Stimulated activated CD8-positive, alpha-beta memory T cell treated with anti-CD3 and anti-CD28 coated beads, Interleukin-4, amount 100 ng/mL, for 48 hours (primary cell): ENCODE data around the gene PARD3B.

Experiments used
- DNase-seq: peaks from one replicate; pipeline ENCODE4 v3.0.0-alpha.2; 2020

PARD3B gene

GRCh38 chr2:205495819-205496218 is 950.5 kb downstream of the PARD3B start:
- DNase-seq: no peak

DNA sequence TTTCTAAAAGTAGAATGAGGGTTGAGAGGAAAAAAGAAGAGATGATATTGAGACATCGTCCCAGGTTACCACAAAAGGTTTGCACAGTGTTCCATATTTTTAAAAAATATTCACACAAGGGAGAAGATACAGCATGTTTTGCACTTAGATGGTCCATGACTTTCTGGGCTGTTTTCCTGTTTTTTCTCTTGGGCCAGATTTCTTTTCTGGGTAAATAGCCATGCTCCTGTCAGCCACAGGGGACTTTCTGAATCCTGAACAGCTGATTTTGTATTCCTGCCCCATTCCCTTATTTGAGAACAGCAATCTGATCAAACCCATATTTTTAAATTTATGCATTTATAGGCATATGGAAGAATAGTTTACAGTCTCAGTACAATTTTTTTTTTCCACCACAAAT is 951.1 kb downstream of the PARD3B start:
- no peak for DNase-seq

DNA sequence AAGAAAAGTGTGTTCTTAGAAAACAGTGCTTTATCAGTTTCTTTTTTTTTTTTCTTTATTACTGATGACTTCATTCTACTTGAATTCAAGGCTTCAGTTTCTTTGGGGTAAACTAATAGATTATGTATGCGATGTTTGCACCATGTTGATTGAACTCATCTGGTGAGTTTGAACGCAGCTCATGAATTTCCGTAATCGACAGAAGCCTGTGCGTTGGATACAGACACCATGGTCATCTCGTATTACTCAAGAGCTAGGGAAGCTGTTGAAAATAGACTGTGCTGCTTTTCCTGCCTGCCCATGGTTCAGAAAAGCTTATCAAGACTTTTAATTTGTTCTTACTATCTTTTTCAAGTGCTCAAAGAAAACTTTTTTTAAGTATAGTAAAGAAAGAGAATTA is 951.5 kb downstream of the PARD3B start:
- no peak for DNase-seq

GRCh38 chr2:205499006-205499405 is 953.7 kb downstream of the PARD3B start:
- DNase-seq: no peak

- DNase-seq: no peak
These were observed 954.8 kb downstream of the PARD3B start for GRCh38 chr2:205500065-205500464.

DNA sequence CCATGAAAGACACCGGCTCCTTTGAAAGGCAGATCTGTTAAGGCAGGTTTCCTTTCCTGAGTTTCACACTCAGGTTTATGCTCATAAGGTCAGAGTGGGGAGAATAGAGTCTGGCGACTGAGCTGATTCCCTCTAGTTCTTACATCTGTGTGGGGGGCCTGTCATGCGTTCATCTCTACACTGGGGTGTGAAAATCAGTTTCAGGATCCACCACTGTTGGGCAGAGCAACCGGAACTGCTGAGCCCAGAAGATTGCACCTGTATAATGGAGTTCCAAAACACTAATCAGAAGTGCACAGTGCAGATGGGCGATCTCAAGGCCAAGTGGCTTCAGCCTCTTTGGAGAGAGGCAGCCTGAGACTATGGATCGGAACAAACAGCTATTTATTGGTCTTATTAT is 955.7 kb downstream of the PARD3B start:
- no peak for DNase-seq

GRCh38 chr2:205501826-205502225 is 956.6 kb downstream of the PARD3B start:
- no peak for DNase-seq

GRCh38 chr2:205505371-205505770 is 960.1 kb downstream of the PARD3B start:
- no peak for DNase-seq

DNA sequence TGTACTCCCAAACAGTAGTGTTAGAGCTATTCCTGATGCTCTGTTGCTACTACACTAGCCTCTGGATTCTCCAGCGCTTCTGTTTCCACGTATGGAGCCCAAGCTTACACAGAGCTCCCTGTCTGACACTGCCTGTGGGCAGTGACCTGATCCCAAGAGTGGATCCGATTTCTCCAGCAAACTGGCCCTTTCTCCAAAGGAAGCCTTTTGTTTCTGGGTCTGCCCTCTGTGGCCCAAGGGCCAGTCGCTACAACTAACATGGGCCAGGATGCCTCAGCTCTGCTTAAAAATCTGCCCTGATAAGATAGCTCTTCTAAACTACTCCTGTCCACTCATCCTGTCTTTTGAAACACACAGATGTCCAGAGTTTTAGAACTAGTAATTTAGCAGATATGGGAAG is 964.4 kb downstream of the PARD3B start:
- DNase-seq: no peak

DNA sequence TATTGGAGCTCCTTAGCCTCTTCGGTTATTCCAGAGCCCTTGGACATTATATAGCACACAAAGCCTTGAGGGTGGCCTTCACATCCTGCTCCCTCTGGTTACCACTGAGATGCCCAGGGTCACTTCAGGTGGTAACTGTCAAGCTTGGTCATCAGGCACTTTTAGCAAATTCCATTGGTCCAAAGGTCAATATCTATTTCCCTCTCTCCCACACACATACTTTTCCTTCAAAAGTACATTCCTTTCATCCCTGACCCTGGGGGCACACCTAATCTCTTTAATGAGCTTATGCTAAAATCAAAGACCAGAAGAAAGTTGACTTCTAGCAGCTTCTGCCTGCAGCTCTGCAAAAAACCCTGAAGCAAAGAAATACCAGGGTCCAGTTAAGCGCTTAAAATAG is 965.1 kb downstream of the PARD3B start:
- DNase-seq: no peak

DNA sequence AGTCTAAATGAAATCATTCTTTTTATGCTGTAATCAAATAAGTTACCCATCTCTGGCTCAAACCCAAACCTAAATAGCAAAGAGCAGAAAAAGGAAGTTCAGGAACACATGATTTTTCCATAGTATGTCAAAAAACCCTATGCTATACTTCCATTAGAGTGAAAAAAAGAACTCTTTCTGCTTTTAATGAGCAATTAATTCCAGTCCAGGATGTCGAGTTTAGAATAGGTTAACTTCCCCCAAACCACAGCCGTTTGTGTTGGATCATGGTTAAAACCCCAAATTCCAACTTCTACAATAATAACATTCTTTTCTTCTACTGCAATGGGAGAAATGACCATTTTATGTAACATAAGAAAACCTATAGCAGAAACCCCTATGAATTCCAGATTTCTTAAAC is 965.9 kb downstream of the PARD3B start:
- no peak for DNase-seq

- no peak for DNase-seq
These were observed 966.4 kb downstream of the PARD3B start for GRCh38 chr2:205511641-205512040.

DNA sequence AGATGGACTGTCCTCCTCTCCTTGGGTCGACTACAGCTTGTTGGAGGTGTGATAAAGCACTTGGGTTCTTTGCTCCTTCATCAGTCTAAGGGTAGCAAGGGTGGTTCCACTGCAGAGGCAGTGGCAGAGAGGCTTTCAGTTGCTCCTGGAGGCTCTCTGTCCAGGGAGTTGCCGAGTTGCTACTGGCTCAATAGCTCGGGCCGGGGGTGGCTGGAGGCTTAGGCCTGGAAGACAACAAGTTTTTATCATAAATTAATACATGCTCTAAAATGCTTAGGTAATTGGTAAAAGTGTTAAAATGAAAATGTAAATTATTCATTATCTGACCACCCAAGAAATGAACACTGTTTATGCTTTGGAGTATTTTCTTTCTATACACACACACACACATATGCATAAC is 975.0 kb downstream of the PARD3B start:
- no peak for DNase-seq

- no peak for DNase-seq
These were observed 979.4 kb downstream of the PARD3B start for GRCh38 chr2:205524656-205525055.

DNA sequence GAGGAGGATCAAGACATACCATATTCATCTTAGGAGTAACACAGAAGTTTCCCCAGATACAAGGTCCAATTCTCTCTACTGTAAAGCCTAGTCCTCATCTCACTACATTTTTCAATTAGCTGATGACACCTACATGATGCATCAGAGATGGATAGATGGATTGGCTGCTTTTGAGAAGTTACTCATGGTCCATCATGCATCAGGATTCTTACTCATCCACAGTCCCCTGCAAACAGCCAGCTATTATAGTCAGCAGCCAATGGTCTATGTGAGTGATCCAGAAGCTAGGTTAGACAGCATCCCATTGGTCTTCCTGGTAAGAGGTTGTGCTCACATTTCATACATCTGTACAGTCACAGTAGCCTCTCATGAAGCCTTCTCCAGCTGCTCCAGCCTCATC is 982.5 kb downstream of the PARD3B start:
- DNase-seq: no peak

DNA sequence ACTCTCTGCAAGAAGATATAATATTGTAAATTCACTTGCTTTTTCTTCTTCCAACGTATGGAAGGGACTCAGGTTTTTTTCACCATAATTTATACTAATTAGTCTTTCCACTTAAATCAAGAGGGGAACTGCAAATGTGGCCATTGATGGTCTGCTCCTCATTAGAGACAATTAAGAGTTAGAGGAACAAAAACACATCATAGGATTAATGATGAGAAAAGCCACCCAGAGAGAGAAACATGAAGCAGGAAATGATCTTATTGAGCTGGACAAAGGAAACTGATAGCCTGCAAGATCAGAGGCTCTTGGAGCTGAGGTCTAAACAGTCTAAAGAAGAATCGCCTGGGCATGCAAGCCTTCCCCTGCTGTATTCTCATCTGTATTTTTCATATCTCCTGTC is 985.8 kb downstream of the PARD3B start:
- DNase-seq: no peak

DNA sequence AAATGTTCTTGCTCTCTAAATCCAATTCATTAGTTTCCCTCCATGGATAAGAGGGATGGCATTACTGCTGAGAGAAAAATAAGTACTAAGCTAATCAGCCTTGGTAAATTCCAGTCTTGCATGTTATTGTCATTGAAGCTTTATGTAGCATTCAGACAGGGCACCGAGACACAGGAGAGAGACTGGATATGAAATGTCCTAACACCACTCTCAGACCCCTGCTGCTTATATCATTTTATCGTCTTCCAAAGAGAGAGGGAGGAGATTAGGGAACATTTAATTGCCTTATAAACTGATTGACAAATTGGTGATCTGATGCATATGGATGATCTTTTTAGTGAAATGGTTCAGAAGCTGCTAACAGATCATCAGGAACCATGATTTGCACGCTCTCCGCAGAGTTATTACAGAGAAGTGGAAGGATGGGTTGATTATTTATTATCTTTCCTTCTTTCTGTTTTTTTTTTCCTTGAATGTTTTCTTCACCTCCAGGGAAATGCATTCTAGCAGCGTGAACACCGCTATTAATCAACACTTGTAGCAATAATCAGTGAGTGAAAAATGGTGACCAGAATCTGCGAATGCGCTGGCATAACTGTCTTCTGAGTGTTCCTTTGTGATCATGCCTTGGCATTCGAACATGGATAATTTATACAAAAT is 986.3 kb downstream of the PARD3B start:
- no peak for DNase-seq

- DNase-seq: no peak
These were observed 989.7 kb downstream of the PARD3B start for GRCh38 chr2:205535001-205535400.

DNA sequence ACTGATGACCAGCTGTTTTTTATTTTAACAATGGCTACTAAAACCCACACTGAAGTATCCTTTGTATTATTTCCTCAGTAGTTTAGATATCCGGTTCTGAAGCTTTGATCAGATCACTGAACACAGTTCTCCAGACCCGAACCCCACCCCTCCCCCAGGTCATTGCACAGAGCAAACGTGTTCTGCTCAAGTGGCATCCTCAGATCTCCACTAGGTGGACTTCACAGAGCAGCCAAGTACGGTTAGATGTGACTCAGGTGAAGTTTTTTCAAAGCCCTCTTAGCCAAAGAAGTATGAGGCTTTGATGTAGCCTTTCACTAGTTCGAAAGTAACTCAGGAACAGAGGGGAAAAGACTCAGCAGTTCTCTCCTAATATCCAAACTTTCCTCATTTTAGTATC is 994.3 kb downstream of the PARD3B start:
- no peak for DNase-seq

- no peak for DNase-seq
These were observed 994.8 kb downstream of the PARD3B start for GRCh38 chr2:205540036-205540435.

DNA sequence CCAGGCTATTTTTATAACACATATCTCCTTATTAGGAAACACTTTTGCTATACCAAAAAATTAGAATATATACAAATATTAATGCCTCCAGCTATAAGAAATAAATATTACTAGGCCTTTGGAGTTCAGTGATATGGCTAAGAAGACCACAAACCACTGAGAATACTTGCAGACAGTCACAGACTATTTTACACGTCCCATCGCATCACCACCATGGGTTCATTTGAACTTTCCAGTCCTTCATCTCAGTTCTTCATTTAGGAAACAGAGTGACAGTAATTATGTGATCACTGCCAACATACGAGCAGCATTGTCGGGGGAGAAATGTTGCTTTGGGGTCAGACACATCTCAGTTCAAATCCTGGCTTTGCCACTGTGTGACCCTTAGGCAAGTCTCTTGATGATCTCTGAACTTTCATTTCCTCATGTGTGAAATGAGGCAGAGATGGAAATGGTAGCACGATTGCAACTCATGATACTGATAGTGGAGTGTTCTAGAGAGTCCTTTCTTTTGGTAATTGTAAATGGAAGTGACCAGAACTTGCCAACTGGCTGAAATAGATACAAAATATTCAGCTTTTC is 998.1 kb downstream of the PARD3B start:
- no peak for DNase-seq

DNA sequence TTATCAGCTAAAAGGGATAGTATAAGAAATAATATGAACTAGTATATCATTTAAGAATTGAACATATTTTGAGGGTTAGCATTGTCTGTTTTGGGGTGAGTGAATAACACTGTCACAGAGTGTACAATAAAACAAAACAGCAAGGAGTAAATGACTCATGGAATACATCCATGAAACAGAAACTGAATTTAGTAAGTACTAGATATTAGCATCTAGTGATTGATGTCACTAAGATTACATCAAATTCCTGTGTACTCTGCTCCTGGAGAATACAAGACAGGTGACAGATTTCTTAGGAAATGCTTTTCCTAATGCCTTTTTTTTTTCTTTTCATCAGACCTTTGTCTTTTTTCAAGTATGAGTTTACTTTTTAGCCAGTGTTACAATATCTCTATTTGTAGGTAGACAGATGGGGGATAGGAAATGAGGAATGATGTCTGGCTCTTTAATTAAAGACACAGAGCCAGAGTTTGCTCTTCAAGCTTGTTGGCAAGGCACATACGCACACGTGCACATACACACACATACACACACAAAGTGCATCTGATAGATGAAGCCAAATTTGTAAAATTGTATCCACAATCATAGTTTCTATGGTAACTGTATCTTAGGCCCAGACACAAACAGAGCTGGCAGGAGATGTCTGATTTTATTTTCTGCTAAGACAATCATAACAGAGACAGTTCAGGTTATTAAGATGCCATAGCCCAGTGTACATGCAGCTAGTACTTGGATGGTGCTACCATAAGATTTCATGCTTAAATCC is 998.8 kb downstream of the PARD3B start:
- DNase-seq: no peak

DNA sequence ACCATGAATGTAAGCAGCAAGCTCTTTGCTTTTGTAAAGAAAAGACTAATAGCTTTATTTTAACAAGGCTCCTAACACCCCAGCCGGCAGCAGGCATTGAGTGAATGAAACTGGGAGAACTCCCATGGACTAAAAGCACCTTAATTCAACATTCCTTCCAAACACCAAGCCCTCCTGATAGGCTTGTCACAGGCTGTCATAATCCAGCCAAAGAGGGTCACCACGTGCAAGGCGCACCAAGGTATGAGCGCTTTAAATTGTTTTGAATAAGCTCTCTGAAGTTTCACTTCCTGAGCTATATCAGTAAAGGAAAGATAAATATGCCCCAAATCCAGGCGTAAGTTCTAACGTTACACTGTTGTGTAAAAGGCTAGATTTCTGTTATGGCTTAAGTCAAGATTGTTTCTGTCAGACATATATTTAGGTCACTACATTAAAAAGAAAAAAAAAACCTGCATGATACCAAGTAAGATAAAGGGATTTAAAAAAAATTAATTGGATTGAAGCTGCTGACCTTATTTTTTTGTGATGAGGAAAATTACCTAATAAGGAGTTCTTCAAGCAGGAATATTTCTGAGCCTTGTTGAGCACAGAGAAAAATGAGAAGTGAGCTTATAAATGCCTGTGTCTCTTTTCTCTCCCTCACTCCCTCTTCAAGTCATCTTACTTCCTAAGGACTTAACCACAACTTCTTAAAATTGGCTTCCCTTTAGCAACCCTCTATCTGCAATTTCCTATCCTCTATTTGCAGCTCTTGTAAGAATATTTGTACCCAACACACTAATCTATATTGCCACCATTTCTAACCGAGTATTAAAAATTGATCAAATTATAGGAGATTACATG is 1000.9 kb downstream of the PARD3B start:
- no peak for DNase-seq
